PC-9 (cell line): ENCODE results near the gene ERGIC1. TPM values are rescaled to one million over a fixed set of nuclear protein-coding genes. Genes with fewer than 3 reads are reported as not detected.
"Not testable (repeated sequence)": the region's sequence is repeated elsewhere in the genome, so short reads cannot be mapped to it uniquely, and the experiment has no call there.

Source experiments
- BruUV-seq: library from RNA; stranded (reverse); fragments of 400-500 nt; replicated peaks from 2 replicates; lab custom pipeline; 2021; lab: Mats Ljungman, UMichigan
- CTCF ChIA-PET: fragments of 300-600 bp; sonication (Branson Sonifier 250); formaldehyde crosslinking; loops from one replicate; lab custom pipeline; 2022; ENCODE audit warnings: antibody characterized with exemption; lab: Charles Lee
- POLR2A ChIA-PET: fragments of 300-600 bp; sonication (Branson Sonifier 250); formaldehyde crosslinking; loops from one replicate; lab custom pipeline; 2022; ENCODE audit warnings: antibody characterized with exemption; ENCODE audit not compliant: unreplicated experiment; lab: Charles Lee
- DNase-seq, 2 experiments: peaks; one replicate each; pipeline versions ENCODE4 v3.0.0 to v3.0.0-alpha.2; 2015 to 2022; ENCODE audit warnings: mixed read lengths in 1 of 2
- H2AFZ ChIP-seq: fragments of 200-600 bp; sonication (generic); 2 replicates; pipeline ENCODE4 v1.8.1; 2017; ENCODE audit warnings: antibody characterized with exemption
- H3F3A ChIP-seq: fragments of 200-600 bp; sonication (generic); 2 replicates; pipeline ENCODE4 v1.8.1; 2017; ENCODE audit warnings: antibody characterized with exemption, mild to moderate bottlenecking, low read depth; ENCODE audit not compliant: insufficient read depth
- H3K27ac ChIP-seq: fragments of 200-600 bp; sonication (generic); 2 replicates; pipeline ENCODE4 v1.6.1; 2016; ENCODE audit warnings: mixed run types
- H3K27me3 ChIP-seq: fragments of 200-600 bp; sonication (generic); 2 replicates; pipeline ENCODE4 v1.6.1; 2016; ENCODE audit warnings: low read depth, mixed run types; ENCODE audit not compliant: insufficient read depth
- H3K36me3 ChIP-seq: fragments of 200-600 bp; sonication (generic); 2 replicates; pipeline ENCODE4 v1.6.1; 2016; ENCODE audit warnings: low read depth, mixed run types
- H3K4me1 ChIP-seq: fragments of 200-600 bp; sonication (generic); replicated peaks from 2 replicates; pipeline ENCODE4 v1.6.1; 2016; ENCODE audit warnings: mixed run types; ENCODE audit not compliant: insufficient read depth
- H3K4me2 ChIP-seq: fragments of 200-600 bp; sonication (generic); 2 replicates; pipeline ENCODE4 v1.6.1; 2017; ENCODE audit warnings: mixed run types
- H3K4me3 ChIP-seq: fragments of 200-600 bp; sonication (generic); 2 replicates; pipeline ENCODE4 v1.6.1; 2016; ENCODE audit warnings: mixed run types
- H3K79me2 ChIP-seq: fragments of 200-600 bp; sonication (generic); 2 replicates; pipeline ENCODE4 v1.6.1; 2017; ENCODE audit warnings: low read depth, mixed run types
- H3K9me2 ChIP-seq: fragments of 200-600 bp; sonication (generic); 2 replicates; pipeline ENCODE4 v1.8.1; 2017; ENCODE audit warnings: mild to moderate bottlenecking; ENCODE audit not compliant: insufficient read depth
- H3K9me3 ChIP-seq: fragments of 200-600 bp; sonication (generic); 2 replicates; pipeline ENCODE4 v1.8.1; 2016; ENCODE audit warnings: low read depth; ENCODE audit not compliant: insufficient read depth
- H4K20me1 ChIP-seq: fragments of 200-600 bp; sonication (generic); 2 replicates; pipeline ENCODE4 v1.8.1; 2017; ENCODE audit not compliant: insufficient read depth
- CTCF ChIP-seq: fragments of 200-600 bp; sonication (generic); conservative IDR thresholded peaks from 2 replicates; pipeline ENCODE4 v1.6.1; 2017; ENCODE audit warnings: mixed run types, antibody characterized with exemption, mild to moderate bottlenecking, moderate library complexity
- EZH2 ChIP-seq: fragments of 200-600 bp; sonication (generic); IDR thresholded peaks from 2 replicates; pipeline ENCODE4 v1.8.0; 2017; ENCODE audit warnings: antibody characterized with exemption, low read depth
- intact Hi-C: fragments of 100-400 bp; cut with micrococcal nuclease; formaldehyde crosslinking; loops from one replicate; pipeline ENCODE4 v1.10.0; 2022; ENCODE audit not compliant: unreplicated experiment
- total RNA-seq: library from RNA; stranded (reverse); gene quantifications from 2 replicates; pipeline ENCODE4 v1.2.3, GENCODE V29; 2021

ERGIC1 gene
- total RNA-seq, 1 experiment from 2014 or later, result 159 TPM

GRCh38 chr5:172807766-172808311 is 26.2 kb upstream of the ERGIC1 start:
- TF ChIP-seq EZH2 (no peak), CTCF (no peak)
- Histone ChIP-seq H3K4me1 (peaks cover 16% of the 10 kb centered on the region), H3K27ac (peak overlapping the region; percentile 83), H2AFZ (0 out of 2 replicates have a peak overlapping the region, but pooled peaks have one; percentile 52), H3F3A (peaks cover 3% of the 10 kb centered on the region), H3K4me3 (peak overlapping the region; percentile 44; the same call in 1 of the 2 replicates), H3K9me2 (no peaks in the 10 kb centered on the region), H4K20me1 (no peaks in the 10 kb centered on the region), H3K79me2 (no peaks in the 10 kb centered on the region), H3K36me3 (no peaks in the 10 kb centered on the region), H3K4me2 (peak overlapping the region; percentile 72), H3K9me3 (no peaks in the 10 kb centered on the region), H3K27me3 (no peaks in the 10 kb centered on the region)
- no peak for DNase-seq
- TSS peak; percentile 96 for BruUV-seq
- ChIA-PET CTCF (interaction anchor here (0.5 to 0.7 kb wide), 5 partner anchors 31 to 1043 kb away, joined by 3 to 12 read pairs (median 5); no protein-coding TSS in a partner anchor), POLR2A (interaction anchor here (0.5 to 0.8 kb wide), 4 partner anchors 30 to 50 kb away, joined by 4 to 10 read pairs (median 6); partner anchors contain the start of gene DUSP1)
- intact Hi-C loops, result loop anchor here (1.0 kb wide), 4 partner anchors 31 to 96 kb away; no protein-coding TSS in a partner anchor

- Histone ChIP-seq H3K4me3 (no peak overlapping the region), H3K79me2 (no peaks in the 10 kb centered on the region), H3K9me3 (no peaks in the 10 kb centered on the region), H4K20me1 (no peaks in the 10 kb centered on the region), H3F3A (peaks cover 3% of the 10 kb centered on the region; the same call in 1 of the 2 replicates), H3K9me2 (no peaks in the 10 kb centered on the region), H3K4me1 (peaks cover 13% of the 10 kb centered on the region), H3K4me2 (no peak overlapping the region), H3K27me3 (no peaks in the 10 kb centered on the region), H3K36me3 (no peaks in the 10 kb centered on the region), H3K27ac (no peak overlapping the region), H2AFZ (no peak overlapping the region)
- ChIA-PET CTCF (no interaction called here), POLR2A (interaction anchor here (0.5 kb wide), 1 partner anchor 52 kb away, joined by 3 read pairs; no protein-coding TSS in a partner anchor)
- TF ChIP-seq CTCF (no peak), EZH2 (no peak)
- BruUV-seq, result no TSS peak
- intact Hi-C loops, result no loop called here
- no peak for DNase-seq
These were observed 24.3 kb upstream of the ERGIC1 start for GRCh38 chr5:172809774-172810173.

GRCh38 chr5:172810996-172811395 is 23.1 kb upstream of the ERGIC1 start:
- H3K9me3 ChIP-seq, H3F3A ChIP-seq, intact Hi-C loops, H3K36me3 ChIP-seq, CTCF ChIA-PET, H3K27ac ChIP-seq, H3K27me3 ChIP-seq, POLR2A ChIA-PET, DNase-seq, BruUV-seq, H3K4me3 ChIP-seq, H3K79me2 ChIP-seq, H3K9me2 ChIP-seq, H2AFZ ChIP-seq, H4K20me1 ChIP-seq, H3K4me2 ChIP-seq: not testable (repeated sequence)
- H3K4me1 ChIP-seq, result peaks cover 13% of the 10 kb centered on the region
